Erythroblast (primary cell): ENCODE results near the gene NCOR2.

Experiments
- GATA1 ChIP-seq: IDR thresholded peaks from 2 replicates; pipeline ENCODE4 v1.6.1; 2011; ENCODE audit warnings: low read depth, mild to moderate bottlenecking, control low read depth, low read length, moderate library complexity
- POLR2A ChIP-seq: IDR thresholded peaks from 2 replicates; pipeline ENCODE4 v1.6.1; 2011; ENCODE audit warnings: mild to moderate bottlenecking, low read length

GRCh38 chr12:124532967-124533366 is 34.4 kb downstream of the NCOR2 start:
- no peak for TF ChIP-seq POLR2A
- no peak for TF ChIP-seq GATA1
